SK-N-SH (cell line): ENCODE measurements around the gene KBTBD3. TPM values are rescaled to one million over a fixed set of nuclear protein-coding genes. Genes with fewer than 3 reads are reported as not detected.
A peak's percentile ranks its signal among the peaks of the same experiment; 100 is the strongest.

ENCODE experiments used
- EP300 ChIP-seq, 2 experiments: IDR thresholded peaks; 2 replicates each; pipeline versions ENCODE4 v1.4.0 to v1.6.1; 2012; ENCODE audit warnings: borderline replicate concordance in 1 of 2, low read depth in 1 of 2, low read length in 1 of 2
- EZH2phosphoT487 ChIP-seq: fragments of 200-600 bp; sonication (generic); IDR thresholded peaks from 2 replicates; pipeline ENCODE4 v1.6.1; 2017; ENCODE audit warnings: low read depth, mixed run types, mild to moderate bottlenecking, antibody characterized with exemption, moderate library complexity, borderline replicate concordance
- FOSL2 ChIP-seq: IDR thresholded peaks from 2 replicates; pipeline ENCODE4 v1.4.0; 2012; ENCODE audit warnings: low read depth, mild to moderate bottlenecking, moderate library complexity, borderline replicate concordance
- FOXJ3 ChIP-seq: sonication (generic); formaldehyde crosslinking; IDR thresholded peaks from 2 replicates; pipeline ENCODE4 v1.5.1; 2020; ENCODE audit warnings: mild to moderate bottlenecking, missing genetic modification reagents
- FOXM1 ChIP-seq: IDR thresholded peaks from 2 replicates; pipeline ENCODE4 v1.4.0; 2012; ENCODE audit warnings: low read depth, mild to moderate bottlenecking
- GABPA ChIP-seq: IDR thresholded peaks from 2 replicates; pipeline ENCODE4 v1.4.0; 2012; ENCODE audit warnings: low read depth, mild to moderate bottlenecking
- GATA2 ChIP-seq: sonication (generic); formaldehyde crosslinking; IDR thresholded peaks from 2 replicates; pipeline ENCODE4 v1.5.0; 2020; ENCODE audit warnings: mild to moderate bottlenecking, missing genetic modification reagents
- JUND ChIP-seq: IDR thresholded peaks from 2 replicates; pipeline ENCODE4 v1.4.0; 2012
- NRF1 ChIP-seq: IDR thresholded peaks from 2 replicates; pipeline ENCODE4 v1.6.1; 2012; ENCODE audit warnings: low read depth, mild to moderate bottlenecking, low read length
- POLR2AphosphoS5 ChIP-seq: IDR thresholded peaks from 2 replicates; pipeline ENCODE4 v1.6.1; 2012; ENCODE audit warnings: low read depth, low read length
- RAD21 ChIP-seq: IDR thresholded peaks from 2 replicates; pipeline ENCODE4 v1.6.1; 2012; ENCODE audit warnings: mild to moderate bottlenecking, low read length
- RCOR1 ChIP-seq: fragments of 150-350 bp; IDR thresholded peaks from 2 replicates; pipeline ENCODE4 v1.6.1; 2017; ENCODE audit warnings: antibody characterized with exemption, low read length
- TCF12 ChIP-seq: IDR thresholded peaks from 2 replicates; pipeline ENCODE4 v1.4.0; 2012
- TEAD4 ChIP-seq: IDR thresholded peaks from 2 replicates; pipeline ENCODE4 v1.4.0; 2012; ENCODE audit warnings: mild to moderate bottlenecking, borderline replicate concordance; ENCODE audit not compliant: insufficient read depth
- YY1 ChIP-seq: IDR thresholded peaks from 2 replicates; pipeline ENCODE4 v1.4.0; 2012; ENCODE audit warnings: low read depth, mild to moderate bottlenecking
- polyA plus RNA-seq, 3 experiments: library from polyadenylated mRNA; depleted of rRNA; stranded (reverse); fragments of >200 nt; gene quantifications; 2 replicates each; pipeline ENCODE4 v1.2.3, GENCODE V29; 2012
- TF ChIP-seq, protein P1 (sequence below): fragments of 150-350 bp; IDR thresholded peaks from 2 replicates; pipeline ENCODE4 v1.6.1; 2016; ENCODE audit warnings: mild to moderate bottlenecking, low read depth, low read length
- TF ChIP-seq, protein P2 (sequence below): IDR thresholded peaks from 2 replicates; pipeline ENCODE4; 2012
- TF ChIP-seq, protein P3 (sequence below): fragments of 200-600 bp; sonication (generic); IDR thresholded peaks from 2 replicates; pipeline ENCODE4 v1.6.1; 2017; ENCODE audit warnings: antibody characterized with exemption, mild to moderate bottlenecking, moderate library complexity

The KBTBD3 gene
- polyA plus RNA-seq, 1 of the 3 experiments (the other 2 are of a cell fraction): 1.9 TPM

DNA sequence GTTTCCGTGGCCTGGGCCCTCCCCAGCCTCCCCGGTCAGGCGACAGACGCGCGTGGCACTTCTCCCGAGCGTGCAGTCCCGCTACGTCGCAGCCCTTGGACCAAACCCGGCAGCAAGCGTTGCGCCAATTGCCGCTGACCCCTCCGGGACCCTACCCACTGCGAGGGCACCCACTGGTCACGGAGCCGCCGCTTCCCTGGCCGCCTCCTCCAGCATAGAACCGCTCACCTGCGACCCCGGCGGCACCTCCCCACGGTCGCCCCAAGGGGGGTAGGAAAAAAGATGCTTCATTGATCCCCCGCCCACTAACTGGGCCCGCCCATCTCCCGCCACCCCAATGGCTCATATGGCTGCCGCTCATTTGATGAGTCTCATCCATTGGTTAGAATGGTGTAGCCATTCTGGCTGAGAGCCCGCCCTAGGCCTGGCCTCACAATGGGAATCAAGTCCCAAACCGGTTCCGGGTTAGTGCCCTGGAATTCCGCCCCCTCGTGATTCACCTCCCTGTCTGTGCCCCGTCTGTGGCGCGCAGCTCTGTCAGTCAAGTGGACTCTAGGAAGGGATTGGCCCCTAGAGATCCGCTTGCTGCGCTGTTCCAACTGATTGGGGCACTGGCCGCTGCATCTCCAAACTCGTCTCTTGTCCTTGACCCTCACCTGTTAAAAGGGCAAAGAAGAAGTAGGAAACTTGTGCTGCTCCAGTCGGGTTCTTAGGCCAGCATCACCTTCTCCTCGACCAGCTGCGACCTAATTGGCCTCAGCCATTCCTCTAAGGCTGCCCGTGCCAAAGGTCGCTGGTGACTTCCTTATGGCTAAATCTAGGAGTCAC is 55.0 kb downstream of the KBTBD3 start, which contains the start of gene MSANTD4 (continued):
- peak; percentile 74 for TF ChIP-seq FOSL2
- no peak for TF ChIP-seq YY1
- no peak; the same call in 1 of the 2 replicates for TF ChIP-seq NRF1
- no peak for TF ChIP-seq RAD21
- TF ChIP-seq FOXJ3: no peak
- no peak for TF ChIP-seq TCF12
- TF ChIP-seq GATA2 (CRISPR knock-in tag): no peak
- peak; percentile 62; the same call in 1 of the 2 replicates for TF ChIP-seq JUND
- TF ChIP-seq FOXM1: no peak
- TF ChIP-seq, protein P1, sequence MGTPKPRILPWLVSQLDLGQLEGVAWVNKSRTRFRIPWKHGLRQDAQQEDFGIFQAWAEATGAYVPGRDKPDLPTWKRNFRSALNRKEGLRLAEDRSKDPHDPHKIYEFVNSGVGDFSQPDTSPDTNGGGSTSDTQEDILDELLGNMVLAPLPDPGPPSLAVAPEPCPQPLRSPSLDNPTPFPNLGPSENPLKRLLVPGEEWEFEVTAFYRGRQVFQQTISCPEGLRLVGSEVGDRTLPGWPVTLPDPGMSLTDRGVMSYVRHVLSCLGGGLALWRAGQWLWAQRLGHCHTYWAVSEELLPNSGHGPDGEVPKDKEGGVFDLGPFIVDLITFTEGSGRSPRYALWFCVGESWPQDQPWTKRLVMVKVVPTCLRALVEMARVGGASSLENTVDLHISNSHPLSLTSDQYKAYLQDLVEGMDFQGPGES: peak; percentile 90
- TF ChIP-seq EZH2phosphoT487: no peak
- TF ChIP-seq EP300 (IDR thresholded peaks at IDR 0.05; ENCODE audit: borderline replicate concordance in 1 of 2, low read depth in 1 of 2, low read length in 1 of 2): no peak
- no peak; the same call in none of the 2 replicates for TF ChIP-seq POLR2AphosphoS5
- no peak; the same call in 1 of the 2 replicates for TF ChIP-seq RCOR1
- peak; percentile 98 for TF ChIP-seq GABPA
- TF ChIP-seq, protein P2, sequence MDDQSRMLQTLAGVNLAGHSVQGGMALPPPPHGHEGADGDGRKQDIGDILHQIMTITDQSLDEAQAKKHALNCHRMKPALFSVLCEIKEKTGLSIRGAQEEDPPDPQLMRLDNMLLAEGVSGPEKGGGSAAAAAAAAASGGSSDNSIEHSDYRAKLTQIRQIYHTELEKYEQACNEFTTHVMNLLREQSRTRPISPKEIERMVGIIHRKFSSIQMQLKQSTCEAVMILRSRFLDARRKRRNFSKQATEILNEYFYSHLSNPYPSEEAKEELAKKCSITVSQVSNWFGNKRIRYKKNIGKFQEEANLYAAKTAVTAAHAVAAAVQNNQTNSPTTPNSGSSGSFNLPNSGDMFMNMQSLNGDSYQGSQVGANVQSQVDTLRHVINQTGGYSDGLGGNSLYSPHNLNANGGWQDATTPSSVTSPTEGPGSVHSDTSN: peak; percentile 99
- TF ChIP-seq TEAD4: no peak
- TF ChIP-seq, protein P3, sequence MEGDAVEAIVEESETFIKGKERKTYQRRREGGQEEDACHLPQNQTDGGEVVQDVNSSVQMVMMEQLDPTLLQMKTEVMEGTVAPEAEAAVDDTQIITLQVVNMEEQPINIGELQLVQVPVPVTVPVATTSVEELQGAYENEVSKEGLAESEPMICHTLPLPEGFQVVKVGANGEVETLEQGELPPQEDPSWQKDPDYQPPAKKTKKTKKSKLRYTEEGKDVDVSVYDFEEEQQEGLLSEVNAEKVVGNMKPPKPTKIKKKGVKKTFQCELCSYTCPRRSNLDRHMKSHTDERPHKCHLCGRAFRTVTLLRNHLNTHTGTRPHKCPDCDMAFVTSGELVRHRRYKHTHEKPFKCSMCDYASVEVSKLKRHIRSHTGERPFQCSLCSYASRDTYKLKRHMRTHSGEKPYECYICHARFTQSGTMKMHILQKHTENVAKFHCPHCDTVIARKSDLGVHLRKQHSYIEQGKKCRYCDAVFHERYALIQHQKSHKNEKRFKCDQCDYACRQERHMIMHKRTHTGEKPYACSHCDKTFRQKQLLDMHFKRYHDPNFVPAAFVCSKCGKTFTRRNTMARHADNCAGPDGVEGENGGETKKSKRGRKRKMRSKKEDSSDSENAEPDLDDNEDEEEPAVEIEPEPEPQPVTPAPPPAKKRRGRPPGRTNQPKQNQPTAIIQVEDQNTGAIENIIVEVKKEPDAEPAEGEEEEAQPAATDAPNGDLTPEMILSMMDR: no peak
